ENCODE results near the gene CA9. TPM values are rescaled to one million over a fixed set of nuclear protein-coding genes. Genes with fewer than 3 reads are reported as not detected.
"Not testable (repeated sequence)": the region's sequence is repeated elsewhere in the genome, so short reads cannot be mapped to it uniquely, and the experiment has no call there.

Gene CA9
- total RNA-seq, 1 experiment from 2014 or later: 1.0 TPM

GRCh38 chr9:35643046-35643445, 30.7 kb upstream of the CA9 start:
- ChIA-PET CTCF (no interaction called here), POLR2A (no interaction called here)
- H3K27ac Mint-ChIP-seq: no peak overlapping the region
- H3K4me3 Mint-ChIP-seq: no peak overlapping the region
- peaks cover 11% of the 10 kb centered on the region for H3K27me3 Mint-ChIP-seq (ENCODE audit: low read depth)
- TF ChIP-seq FOXP4 (CRISPR knock-in tag; IDR thresholded peaks at IDR 0.05) (no peak), AFF4 (CRISPR knock-in tag; IDR thresholded peaks at IDR 0.05; ENCODE audit: borderline replicate concordance) (no peak), SMAD4 (CRISPR knock-in tag; IDR thresholded peaks at IDR 0.05) (no peak), NFE2L1 (CRISPR knock-in tag; IDR thresholded peaks at IDR 0.05) (no peak), SMAD3 (CRISPR knock-in tag; IDR thresholded peaks at IDR 0.05; ENCODE audit: borderline replicate concordance) (no peak), ZNF232 (CRISPR knock-in tag; IDR thresholded peaks at IDR 0.05) (no peak)
- ATAC-seq (no peak), DNase-seq (ENCODE audit: low spot score) (no peak)
- H3K36me3 Mint-ChIP-seq: peaks cover 14% of the 10 kb centered on the region
- peaks cover 17% of the 10 kb centered on the region for H3K9me3 Mint-ChIP-seq
- H3K4me1 Mint-ChIP-seq: peaks cover 12% of the 10 kb centered on the region

- H3K4me1 Mint-ChIP-seq: peaks cover 33% of the 10 kb centered on the region
- H3K27ac Mint-ChIP-seq: peak overlapping the region; percentile 60
- peaks cover 13% of the 10 kb centered on the region for H3K27me3 Mint-ChIP-seq (ENCODE audit: low read depth)
- ChIA-PET POLR2A (interaction anchor here (0.6 to 2.5 kb wide), 7 partner anchors 12 to 485 kb away, joined by 3 to 21 read pairs (median 4); partner anchors contain the start of genes CCDC107 and RMRP), CTCF (interaction anchor here (0.7 to 4.4 kb wide), 27 partner anchors 11 to 980 kb away, joined by 3 to 47 read pairs (median 8); partner anchors contain the start of genes ARHGEF39, ATOSB, CCDC107 and GBA2)
- H3K4me3 Mint-ChIP-seq: peak overlapping the region; percentile 88
- ATAC-seq; DNase-seq (ENCODE audit: low spot score); H3K36me3 Mint-ChIP-seq; H3K9me3 Mint-ChIP-seq: not testable (repeated sequence)
Observed at GRCh38 chr9:35645736-35646135, 28.0 kb upstream of the CA9 start.

- peak; percentile 72 for ATAC-seq
- H3K4me1 Mint-ChIP-seq: peaks cover 37% of the 10 kb centered on the region
- H3K36me3 Mint-ChIP-seq: peaks cover 5% of the 10 kb centered on the region; the same call in 1 of the 2 replicates
- peak overlapping the region; percentile 88 for H3K4me3 Mint-ChIP-seq
- peak overlapping the region; percentile 82 for H3K27ac Mint-ChIP-seq
- CTCF ChIA-PET: interaction anchor here (0.7 to 4.4 kb wide), 27 partner anchors 11 to 1206 kb away, joined by 3 to 47 read pairs (median 8); partner anchors contain the start of genes ARHGEF39, ATOSB, CCDC107 and GBA2
- peaks cover 13% of the 10 kb centered on the region for H3K27me3 Mint-ChIP-seq (ENCODE audit: low read depth)
- peak; percentile 77 for DNase-seq (ENCODE audit: low spot score)
- POLR2A ChIA-PET: interaction anchor here (0.5 to 2.5 kb wide), 10 partner anchors 12 to 486 kb away, joined by 3 to 21 read pairs (median 4); partner anchors contain the start of genes CCDC107, RMRP and TPM2
- peaks cover 7% of the 10 kb centered on the region for H3K9me3 Mint-ChIP-seq
- TF ChIP-seq ZBTB43 (CRISPR knock-in tag; IDR thresholded peaks at IDR 0.05): no peak
- TF ChIP-seq TEAD4 (CRISPR knock-in tag; IDR thresholded peaks at IDR 0.05): 0 out of 2 replicates have a peak, but pooled peaks have one; percentile 19
- no peak for TF ChIP-seq MXD4 (CRISPR knock-in tag; IDR thresholded peaks at IDR 0.05; ENCODE audit: borderline replicate concordance)
- no peak for TF ChIP-seq ZNF281 (CRISPR knock-in tag; IDR thresholded peaks at IDR 0.05)
- 0 out of 2 replicates have a peak, but pooled peaks have one; percentile 67 for TF ChIP-seq ERG (CRISPR knock-in tag; IDR thresholded peaks at IDR 0.05)
- TF ChIP-seq JAZF1 (CRISPR knock-in tag; IDR thresholded peaks at IDR 0.05): no peak
- TF ChIP-seq ZNF423 (CRISPR knock-in tag; IDR thresholded peaks at IDR 0.05): no peak
Observed at GRCh38 chr9:35646153-35646532, 27.6 kb upstream of the CA9 start.

All from WTC11 (cell line).